ENCODE data around the gene MYO19. TPM values are rescaled to one million over a fixed set of nuclear protein-coding genes. Genes with fewer than 3 reads are reported as not detected.
"Not testable (repeated sequence)": the region's sequence is repeated elsewhere in the genome, so short reads cannot be mapped to it uniquely, and the experiment has no call there.

Gene MYO19
- total RNA-seq, 2 experiments from 2014 or later = 106 to 114 TPM

GRCh38 chr17:36511216-36511615 lies 23.5 kb downstream of the MYO19 start:
- no peak overlapping the region for H3K27ac Mint-ChIP-seq
- H3K4me1 Mint-ChIP-seq (ENCODE audit: low read depth) = no peaks in the 10 kb centered on the region
- POLR2A ChIA-PET = no interaction called here
- no peak for DNase-seq
- no peak for TF ChIP-seq CTCF (IDR thresholded peaks at IDR 0.05)
- H3K9me3 Mint-ChIP-seq = no peaks in the 10 kb centered on the region
- ATAC-seq = no peak
- H3K36me3 Mint-ChIP-seq (ENCODE audit: low read depth) = peaks cover 55% of the 10 kb centered on the region
- H3K4me3 Mint-ChIP-seq = no peak overlapping the region
- CTCF ChIA-PET = no interaction called here
- intact Hi-C loops (cut with micrococcal nuclease) = no loop called here
- H3K27me3 Mint-ChIP-seq = no peaks in the 10 kb centered on the region

- DNase-seq = no peak
- no peak for TF ChIP-seq CTCF (IDR thresholded peaks at IDR 0.05)
- Mint-ChIP-seq H3K36me3 (ENCODE audit: low read depth) (peaks cover 59% of the 10 kb centered on the region), H3K27ac (no peak overlapping the region), H3K9me3 (no peaks in the 10 kb centered on the region), H3K4me3 (no peak overlapping the region), H3K27me3 (no peaks in the 10 kb centered on the region), H3K4me1 (ENCODE audit: low read depth) (no peaks in the 10 kb centered on the region)
- intact Hi-C loops (cut with micrococcal nuclease) = no loop called here
- ChIA-PET POLR2A (interaction anchor here (1.1 kb wide), 1 partner anchor 13 kb away, joined by 3 read pairs; no protein-coding TSS in a partner anchor), CTCF (no interaction called here)
- no peak for ATAC-seq
Observed at GRCh38 chr17:36510636-36511035, 24.0 kb downstream of the MYO19 start.

GRCh38 chr17:36509272-36509985 lies 25.2 kb downstream of the MYO19 start:
- Mint-ChIP-seq H3K27ac (no peak overlapping the region), H3K9me3 (no peaks in the 10 kb centered on the region), H3K36me3 (ENCODE audit: low read depth) (peaks cover 59% of the 10 kb centered on the region), H3K4me3 (no peak overlapping the region), H3K27me3 (no peaks in the 10 kb centered on the region), H3K4me1 (ENCODE audit: low read depth) (no peaks in the 10 kb centered on the region)
- TF ChIP-seq CTCF (IDR thresholded peaks at IDR 0.05) = no peak
- ATAC-seq (no peak), DNase-seq (no peak)
- intact Hi-C loops (cut with micrococcal nuclease) = no loop called here
- CTCF ChIA-PET = no interaction called here
- POLR2A ChIA-PET = interaction anchor here (1.1 to 1.7 kb wide), 3 partner anchors 11 to 15 kb away, joined by 3 to 6 read pairs (median 3); no protein-coding TSS in a partner anchor

DNA sequence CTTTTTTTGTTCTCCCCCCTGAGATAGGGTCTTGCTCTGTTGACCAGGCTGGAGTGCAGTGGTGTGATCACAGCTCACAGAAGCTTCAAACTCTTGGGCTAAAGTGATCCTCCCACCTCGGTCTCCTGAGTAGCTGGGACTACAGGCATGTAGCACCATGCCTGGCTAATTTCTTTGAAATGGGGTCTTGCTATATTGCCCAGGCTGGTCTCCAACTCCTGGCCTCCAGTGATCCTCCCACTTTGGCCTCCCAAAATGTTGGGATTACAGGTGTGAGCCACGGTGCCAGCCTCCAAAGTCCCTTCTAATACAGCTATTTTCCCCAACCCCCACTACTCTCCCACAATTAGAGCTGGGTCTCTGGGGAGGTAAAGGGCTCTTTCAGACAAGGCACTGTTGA lies 26.2 kb downstream of the MYO19 start:
- intact Hi-C loops (cut with micrococcal nuclease); DNase-seq; H3K4me3 Mint-ChIP-seq; CTCF ChIA-PET; H3K9me3 Mint-ChIP-seq; H3K4me1 Mint-ChIP-seq (ENCODE audit: low read depth); ATAC-seq; H3K27ac Mint-ChIP-seq; H3K27me3 Mint-ChIP-seq: not testable (repeated sequence)
- peaks cover 58% of the 10 kb centered on the region for H3K36me3 Mint-ChIP-seq (ENCODE audit: low read depth)
- POLR2A ChIA-PET = interaction anchor here (1.1 to 1.7 kb wide), 5 partner anchors 10 to 93 kb away, joined by 3 to 6 read pairs (median 4); partner anchors contain the start of genes MRM1 and MYO19

DNA sequence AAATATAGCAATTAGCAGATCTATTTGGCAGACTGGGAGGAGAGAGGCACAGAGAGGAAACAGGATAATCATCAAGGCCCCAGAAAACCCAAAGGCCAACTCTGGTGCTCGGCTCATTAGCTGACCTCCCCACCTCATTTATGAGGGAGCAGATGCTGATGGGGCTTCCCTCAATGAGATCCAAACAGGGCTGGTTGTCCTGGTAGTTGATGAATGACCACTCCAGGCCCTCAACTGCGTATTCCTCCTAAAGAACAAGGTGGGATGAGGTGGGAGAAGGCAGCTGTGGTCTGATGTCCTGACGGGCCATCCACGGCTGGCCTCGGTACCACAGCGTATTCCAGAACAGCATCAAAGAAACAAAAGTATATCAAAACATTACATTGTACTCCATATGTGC lies 27.4 kb downstream of the MYO19 start:
- CTCF ChIA-PET = no interaction called here
- intact Hi-C loops (cut with micrococcal nuclease) = no loop called here

More for the DNA sequence above, 27.4 kb downstream of the MYO19 start:
- DNase-seq (no peak), ATAC-seq (no peak)
- no peak for TF ChIP-seq CTCF (IDR thresholded peaks at IDR 0.05)
- Mint-ChIP-seq H3K27ac (no peak overlapping the region), H3K9me3 (no peaks in the 10 kb centered on the region), H3K4me3 (no peak overlapping the region), H3K4me1 (ENCODE audit: low read depth) (peaks cover 6% of the 10 kb centered on the region), H3K27me3 (no peaks in the 10 kb centered on the region), H3K36me3 (ENCODE audit: low read depth) (peaks cover 58% of the 10 kb centered on the region)
- POLR2A ChIA-PET = interaction anchor here (1.6 kb wide), 1 partner anchor 10 kb away, joined by 4 read pairs; no protein-coding TSS in a partner anchor

Data from activated CD8-positive, alpha-beta T cell treated with anti-CD3 and anti-CD28 coated beads for 36 hours (primary cell).